C4-2B (cell line): ENCODE results near the gene DLGAP1.
A peak's percentile ranks its signal among the peaks of the same experiment; 100 is the strongest.

Experiments
- CTCF ChIP-seq: fragments of 450-650 bp; conservative IDR thresholded peaks from 2 replicates; pipeline ENCODE4 v1.5.1; 2017; ENCODE audit warnings: mild to moderate bottlenecking
- ZFX ChIP-seq: fragments of 450-650 bp; IDR thresholded peaks from 2 replicates; pipeline ENCODE4 v1.6.1; 2017

DNA sequence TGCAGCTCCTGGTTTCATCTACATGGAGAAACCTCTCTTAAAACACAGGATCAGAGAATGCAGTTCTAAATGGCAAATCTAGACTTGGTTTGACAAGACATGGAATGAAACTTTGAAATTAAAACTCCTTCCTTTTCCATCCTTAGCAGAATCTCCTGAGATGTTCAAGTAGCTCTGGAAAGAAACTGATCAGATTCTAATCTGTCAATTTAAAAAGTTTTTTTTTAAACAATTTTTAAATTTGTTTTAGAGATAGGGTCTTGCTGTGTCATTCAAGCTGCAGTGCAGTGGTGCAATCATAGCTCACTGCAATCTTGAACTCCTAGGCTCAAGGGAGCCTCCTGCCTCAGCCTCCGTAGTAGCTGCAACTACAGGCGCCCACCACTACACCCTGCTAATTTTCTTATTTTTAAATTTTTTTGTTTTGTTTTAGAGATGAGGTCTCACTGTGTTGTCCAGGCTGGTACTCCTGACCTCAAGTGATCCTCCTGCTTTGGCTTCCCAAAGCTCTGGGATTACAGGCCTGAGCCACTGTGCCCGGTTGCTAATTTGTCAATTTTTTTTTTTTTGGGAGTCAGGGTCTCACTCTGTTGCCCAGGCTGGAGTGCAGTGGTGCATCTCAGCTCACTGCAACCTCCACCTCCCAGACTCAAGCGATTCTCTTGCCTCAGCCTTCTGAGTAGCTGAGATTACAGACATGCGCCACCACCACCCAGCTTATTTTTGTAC, 788.4 kb downstream of the DLGAP1 start:
- TF ChIP-seq CTCF (peak; percentile 81), ZFX (no peak)
